DLD1 (cell line): Measurements from ENCODE around the gene C13orf46.
"Not testable (repeated sequence)": the region's sequence is repeated elsewhere in the genome, so short reads cannot be mapped to it uniquely, and the experiment has no call there.

Experiments used
- in situ Hi-C: cut with HindIII; loops from 2 replicates; pipeline ENCODE4 v1.10.0; 2017; ENCODE audit warnings: low sequenced_read_pairs

The C13orf46 gene

DNA sequence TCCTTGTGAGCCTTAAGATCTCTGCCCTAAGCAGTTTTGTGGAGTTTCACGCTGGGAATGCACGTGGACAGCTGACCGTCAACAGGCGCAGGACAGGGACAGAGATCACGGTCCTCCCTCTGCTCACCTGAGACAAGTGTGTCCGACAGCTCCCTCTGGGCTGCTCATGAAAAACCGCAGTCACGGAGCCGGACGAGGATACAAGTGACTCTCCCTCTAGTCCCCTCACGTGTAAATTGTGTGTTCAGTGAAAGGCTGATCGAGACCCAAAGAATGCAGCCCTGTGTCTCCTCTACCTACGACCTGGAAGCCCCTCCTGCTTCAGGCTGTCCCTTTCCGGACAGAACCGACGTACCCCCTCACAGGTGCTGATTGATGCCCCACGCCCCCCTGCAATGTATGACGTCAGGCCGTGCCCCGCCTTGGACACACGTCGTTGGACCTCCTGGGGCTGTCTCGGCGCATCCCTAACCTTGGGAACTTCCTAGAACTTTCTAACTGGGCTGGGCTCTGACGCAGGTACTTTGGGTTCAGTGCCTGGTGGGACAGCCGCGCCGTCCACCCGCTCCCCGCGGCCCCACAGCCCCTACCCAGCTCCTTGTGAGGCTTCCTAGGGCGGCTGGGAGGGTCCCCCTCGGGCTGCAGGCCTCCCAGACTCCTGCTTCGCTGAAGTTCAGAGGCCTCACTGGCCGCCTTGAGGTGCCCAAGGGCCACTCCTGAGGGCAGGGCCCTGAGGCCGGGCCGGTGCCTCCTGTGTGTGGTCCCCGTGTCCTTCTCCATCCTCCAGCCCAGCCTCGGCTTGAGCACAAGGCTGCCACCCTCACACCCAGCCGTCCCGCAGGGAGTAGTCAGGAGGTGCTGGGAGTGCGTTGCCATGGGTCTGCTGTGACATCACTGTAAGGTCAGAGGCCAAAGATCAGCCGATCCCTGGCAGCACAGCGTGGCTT, at the start of gene C13orf46:
Gene C13orf46 (minus strand): TSS at position 859 of the 947 bp plus-strand sequence. CDS start 79 bp downstream, at position 780.
- in situ Hi-C loops = no loop called here

DNA sequence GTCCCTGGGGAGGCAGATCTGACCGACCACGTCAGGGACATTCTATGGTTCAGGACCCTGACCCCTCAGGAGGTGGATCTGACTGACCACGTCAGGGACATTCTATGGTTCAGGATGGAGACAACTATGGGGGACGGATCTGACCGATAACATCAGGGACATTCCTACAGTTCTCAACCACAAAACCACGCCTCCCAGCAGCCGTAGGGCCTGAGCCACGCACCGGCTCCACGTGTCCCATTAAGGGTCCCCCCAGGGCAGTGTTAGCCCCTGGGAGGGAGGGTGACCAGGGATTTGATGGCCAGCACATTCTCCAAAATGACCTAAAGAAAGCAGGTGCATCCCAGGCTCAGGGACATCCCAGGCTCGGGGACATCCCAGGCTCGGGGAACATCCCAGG, 49.0 kb upstream of the C13orf46 start:
- in situ Hi-C loops = no loop called here

DNA sequence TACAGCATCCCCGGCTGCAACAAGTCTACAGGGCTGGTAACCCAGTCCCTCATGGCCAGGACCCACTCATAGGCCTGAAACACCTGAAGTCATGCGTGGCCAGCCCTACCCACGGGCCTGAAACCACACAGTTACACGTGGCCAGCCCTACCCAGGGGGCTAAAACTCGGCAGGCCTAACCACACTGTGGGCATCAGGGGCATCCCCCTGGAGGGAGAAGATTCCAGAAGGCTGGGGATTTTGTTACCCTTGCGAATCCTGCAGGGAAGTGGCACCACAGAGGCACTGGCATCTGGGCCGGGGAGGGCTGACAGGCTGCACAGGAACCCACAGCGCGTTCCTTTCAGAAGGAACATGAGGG, 48.4 kb upstream of the C13orf46 start:
- in situ Hi-C loops = no loop called here

DNA sequence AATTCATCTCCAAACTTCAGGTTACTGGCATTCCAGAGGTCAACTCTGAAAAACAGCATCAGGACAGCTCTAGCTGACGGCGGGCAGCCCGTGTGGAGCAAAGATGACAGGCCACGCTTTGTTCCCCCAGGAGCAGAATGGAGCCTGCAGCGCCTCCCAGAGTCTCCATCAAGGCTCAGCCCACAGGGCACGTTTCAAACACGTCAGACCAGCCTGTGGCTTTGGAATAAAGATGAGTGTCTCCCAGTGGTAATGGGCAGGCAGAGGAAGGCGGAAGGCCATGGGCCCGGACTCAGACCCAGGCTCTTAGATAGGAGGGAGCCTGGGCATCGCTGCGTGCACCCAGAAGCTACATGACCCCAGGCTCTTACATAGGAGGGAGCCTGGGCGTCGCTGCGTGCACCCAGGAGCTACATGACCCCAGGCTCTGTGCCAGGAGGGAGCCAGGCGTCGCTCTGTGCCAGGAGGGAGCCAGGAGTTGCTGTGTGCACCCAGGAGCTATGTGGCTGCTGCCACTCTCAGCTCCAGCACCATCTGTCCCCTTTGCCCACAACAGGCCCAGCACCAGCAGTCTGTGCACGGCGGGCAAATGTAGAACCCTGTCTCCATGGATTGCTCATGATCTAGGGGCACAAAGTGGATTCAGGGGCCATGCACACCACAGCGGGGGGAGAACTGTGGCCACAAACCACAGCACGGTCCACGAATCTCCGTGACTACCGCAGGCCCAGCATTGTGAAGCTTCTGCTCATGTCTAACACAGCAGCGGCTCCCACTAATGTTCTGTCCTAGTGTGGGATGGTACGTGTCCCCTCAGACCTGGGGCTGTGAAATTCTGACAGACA, 47.8 kb upstream of the C13orf46 start:
- in situ Hi-C loops = no loop called here

GRCh38 chr13:114020750-114021463, 47.0 kb upstream of the C13orf46 start:
- in situ Hi-C loops = no loop called here

DNA sequence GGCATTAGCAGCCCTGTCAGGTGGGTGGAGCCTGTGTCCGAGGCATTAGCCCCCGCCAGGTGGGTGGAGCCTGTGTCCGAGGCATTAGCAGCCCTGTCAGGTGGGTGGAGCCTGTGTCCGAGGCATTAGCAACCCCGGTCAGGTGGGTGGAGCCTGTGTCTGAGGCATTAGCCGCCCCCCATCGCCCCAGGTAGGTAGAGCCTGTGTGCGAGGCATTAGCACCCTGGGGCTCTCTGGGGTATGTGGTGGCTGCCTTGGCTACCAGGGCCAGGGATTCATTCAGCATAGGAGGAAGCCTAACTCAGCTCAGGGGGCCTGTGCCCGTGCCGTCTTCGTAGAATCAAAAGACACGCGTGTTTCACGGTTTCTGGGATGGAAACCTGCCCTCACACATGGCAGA, 46.3 kb upstream of the C13orf46 start:
- in situ Hi-C loops = not testable (repeated sequence)

GRCh38 chr13:114019367-114019766, 45.5 kb upstream of the C13orf46 start:
- in situ Hi-C loops = no loop called here

GRCh38 chr13:114018461-114019055, 44.7 kb upstream of the C13orf46 start:
- in situ Hi-C loops = no loop called here

DNA sequence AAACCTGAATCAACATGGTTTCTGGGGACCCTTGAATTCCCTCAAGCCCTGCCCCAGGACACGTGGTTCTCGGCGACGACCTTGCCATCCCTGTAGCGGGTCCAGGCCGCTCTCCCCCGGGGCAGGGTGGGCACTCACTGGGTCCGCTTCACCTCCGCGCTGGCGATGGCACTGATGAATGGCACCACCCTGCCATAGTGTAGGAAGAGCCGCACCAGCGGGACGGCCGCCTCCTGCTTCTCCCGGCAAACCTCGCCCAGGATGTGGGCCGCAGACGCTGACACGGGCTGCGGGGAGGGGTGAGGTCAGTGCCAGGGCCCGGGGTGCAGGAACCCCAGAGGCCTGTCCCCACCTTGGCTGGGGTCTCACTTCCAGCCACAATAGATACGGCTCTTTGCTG, 44.1 kb upstream of the C13orf46 start:
- in situ Hi-C loops = no loop called here

DNA sequence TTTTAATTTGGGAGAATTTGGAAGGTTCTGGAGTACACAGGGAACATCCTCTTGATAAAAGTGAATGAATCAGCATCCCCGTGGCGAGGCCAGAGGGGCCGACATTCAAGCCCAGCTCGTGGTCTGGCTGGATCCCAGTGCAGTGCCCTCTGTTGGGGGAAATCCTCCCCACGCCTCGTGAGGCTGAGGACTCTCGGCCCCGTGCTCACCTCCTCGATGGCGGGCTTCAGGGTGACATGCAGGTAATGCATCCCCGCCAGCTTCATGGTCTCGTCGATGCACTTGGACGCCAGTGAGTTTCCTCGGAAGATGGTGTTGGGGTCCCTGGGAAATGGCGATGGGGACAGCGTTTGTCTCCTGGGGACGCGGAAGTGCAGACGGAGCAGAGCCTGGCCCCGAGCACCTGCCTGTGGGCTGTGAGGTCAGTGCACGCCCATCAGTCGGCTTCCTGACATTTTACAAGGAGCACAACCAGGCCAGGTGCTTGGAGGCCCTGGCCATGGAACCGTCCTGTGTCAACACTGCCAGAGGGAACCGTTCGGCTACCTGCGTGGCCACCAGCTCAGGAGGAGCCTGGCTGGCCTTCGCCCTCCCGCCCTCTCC, 43.3 kb upstream of the C13orf46 start:
- in situ Hi-C loops = no loop called here

GRCh38 chr13:114016321-114017027, 42.6 kb upstream of the C13orf46 start:
- in situ Hi-C loops = no loop called here

DNA sequence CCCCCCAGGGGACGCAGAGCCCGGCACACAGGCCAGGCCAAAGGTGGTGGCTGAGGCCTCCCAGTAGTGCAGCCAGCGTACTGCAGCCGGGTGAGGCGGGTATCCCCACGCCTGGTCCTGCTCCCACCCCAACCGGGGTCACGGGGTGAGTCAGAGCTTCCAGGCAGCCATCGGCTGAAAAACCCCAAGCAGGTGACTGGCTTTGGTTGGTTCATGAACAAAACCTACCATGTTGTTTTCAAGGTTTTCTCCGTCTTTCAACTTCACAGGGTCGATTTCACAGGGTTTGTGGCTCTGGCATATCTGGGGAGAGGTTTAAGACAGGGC, 42.1 kb upstream of the C13orf46 start:
- in situ Hi-C loops = no loop called here

DNA sequence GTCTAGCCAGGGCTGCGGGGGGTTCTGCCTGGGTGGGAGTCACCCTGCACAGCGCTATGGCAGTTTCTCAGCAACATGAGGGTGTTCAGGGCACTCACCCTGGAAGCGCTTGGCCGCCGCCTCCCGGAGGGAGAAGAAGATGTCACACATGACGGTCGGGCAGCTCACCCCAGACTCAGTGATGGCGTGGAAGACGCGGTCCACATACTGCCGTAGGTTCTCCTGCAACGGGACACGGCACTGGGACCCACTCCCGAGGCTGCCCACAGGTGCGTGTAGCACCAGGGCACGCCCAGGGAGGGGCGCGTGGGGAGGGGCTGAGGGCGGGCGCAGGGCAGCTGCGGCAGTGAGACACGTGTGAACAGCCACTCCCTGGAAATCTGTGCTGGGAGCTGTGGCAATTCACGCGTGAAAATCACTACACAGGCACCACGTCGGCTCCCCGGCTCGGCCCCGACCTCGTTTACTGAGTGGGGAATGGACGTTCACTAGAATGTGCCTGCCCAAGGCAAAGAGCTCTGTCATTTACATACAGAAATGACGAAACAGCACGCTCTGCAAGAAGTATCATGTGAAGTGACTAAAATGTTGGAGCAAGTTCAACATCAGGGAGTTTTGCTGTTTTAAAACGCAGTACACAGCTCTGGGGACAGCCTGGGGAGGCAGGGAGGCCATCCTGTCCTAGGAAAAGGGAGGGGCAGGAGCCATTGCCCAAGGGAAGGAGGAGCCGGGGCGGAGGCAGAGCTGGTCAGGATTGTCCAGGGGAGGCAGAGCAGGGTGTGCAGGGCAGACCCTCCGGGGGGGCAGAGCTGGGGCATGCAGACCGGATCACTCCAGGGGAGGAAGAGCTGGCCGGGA, 41.5 kb upstream of the C13orf46 start:
- in situ Hi-C loops = no loop called here

GRCh38 chr13:114013952-114014629, 40.2 kb upstream of the C13orf46 start:
- in situ Hi-C loops = no loop called here

DNA sequence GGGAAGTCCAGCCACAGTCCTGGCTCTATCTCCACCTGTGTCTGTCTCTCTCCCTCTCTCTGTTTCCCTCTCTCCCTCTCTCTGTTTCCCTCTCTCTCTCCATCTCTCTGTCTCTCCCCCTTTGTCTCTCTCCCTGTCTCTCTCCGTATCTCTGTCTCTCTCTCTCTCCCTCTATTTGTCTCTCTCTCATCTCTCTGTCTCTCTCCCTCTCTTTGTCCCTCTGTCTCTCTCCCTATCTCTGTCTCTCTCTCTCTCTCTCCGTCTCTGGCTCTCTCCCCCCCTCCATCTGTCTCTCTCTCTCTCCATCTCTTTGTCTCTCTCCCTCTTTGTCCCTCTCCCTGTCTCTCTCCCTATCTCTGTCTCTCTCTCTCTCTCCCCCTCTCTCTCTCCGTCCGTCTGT, 39.5 kb upstream of the C13orf46 start:
- in situ Hi-C loops = no loop called here

GRCh38 chr13:114012921-114013320, 39.0 kb upstream of the C13orf46 start:
- in situ Hi-C loops = no loop called here

GRCh38 chr13:114012141-114012540, 38.3 kb upstream of the C13orf46 start:
- in situ Hi-C loops = no loop called here

GRCh38 chr13:114011226-114011625, 37.4 kb upstream of the C13orf46 start:
- in situ Hi-C loops = no loop called here
